Neural progenitor cell (in vitro differentiated cells): ENCODE results near the gene MBOAT1.
"Not testable (repeated sequence)": the region's sequence is repeated elsewhere in the genome, so short reads cannot be mapped to it uniquely, and the experiment has no call there.

Experiments used
- CTCF ChIP-seq: fragments of 200-600 bp; sonication (generic); IDR thresholded peaks from 2 replicates; pipeline ENCODE4 v1.5.1; 2017; ENCODE audit warnings: antibody characterized with exemption, mild to moderate bottlenecking
- EZH2 ChIP-seq: fragments of 200-600 bp; sonication (generic); IDR thresholded peaks from 2 replicates; pipeline ENCODE4 v1.6.1; 2017; ENCODE audit warnings: antibody characterized with exemption, mild to moderate bottlenecking, moderate library complexity

GRCh38 chr6:20139127-20139963 is 72.9 kb downstream of the MBOAT1 start:
- not testable (repeated sequence) for TF ChIP-seq CTCF, EZH2
